Brain pericyte (primary cell): ENCODE measurements around the gene NLGN3.

Experiments used
- DNase-seq: peaks from one replicate; pipeline ENCODE4 v3.0.0-alpha.2; 2012; ENCODE audit warnings: low read depth, low spot score

NLGN3 gene

DNA sequence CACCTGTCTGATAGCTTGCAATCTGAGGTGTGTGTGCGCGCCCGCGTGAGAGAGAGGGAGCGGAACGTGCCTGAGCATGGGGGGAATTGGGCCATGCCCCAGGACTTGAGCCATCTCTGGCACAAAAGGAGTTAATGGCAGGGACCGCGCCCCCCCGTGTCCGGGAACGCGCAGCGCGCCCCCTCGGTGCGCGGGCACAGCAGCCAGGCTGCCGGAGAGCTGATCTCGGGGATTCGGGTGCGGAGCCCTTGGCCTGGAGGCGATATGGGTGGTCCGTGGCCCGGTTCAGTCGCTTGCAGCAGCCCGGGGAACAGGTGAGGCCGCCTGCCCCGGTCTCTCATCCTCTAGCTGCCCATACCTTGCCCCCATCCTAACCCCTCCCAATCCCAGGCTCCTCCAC is at the start of gene NLGN3:
Gene NLGN3 (plus strand): TSS at position 191 of the 400 bp plus-strand sequence. CDS start 2,909 bp downstream, outside the sequence.
- DNase-seq, result no peak

DNA sequence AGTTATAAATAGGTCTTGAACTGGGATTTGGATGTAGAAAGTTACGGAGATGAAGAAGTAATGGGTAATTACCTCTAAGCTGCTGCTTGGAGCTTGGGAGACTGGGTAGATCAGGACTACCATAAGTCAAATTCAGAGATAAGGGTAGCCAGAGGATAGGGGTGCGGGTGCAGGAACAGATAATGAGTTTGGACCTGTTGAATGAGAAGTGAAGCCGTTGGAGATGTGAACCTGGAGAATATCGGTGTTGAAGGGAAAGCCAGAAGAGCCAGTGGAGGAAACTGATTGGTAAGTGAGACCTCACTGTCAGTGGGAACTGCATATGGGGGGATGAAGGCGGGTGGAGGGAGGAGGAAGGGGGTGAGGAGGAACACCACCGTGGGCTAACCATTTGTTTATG is 49.6 kb upstream of the NLGN3 start:
- no peak for DNase-seq

DNA sequence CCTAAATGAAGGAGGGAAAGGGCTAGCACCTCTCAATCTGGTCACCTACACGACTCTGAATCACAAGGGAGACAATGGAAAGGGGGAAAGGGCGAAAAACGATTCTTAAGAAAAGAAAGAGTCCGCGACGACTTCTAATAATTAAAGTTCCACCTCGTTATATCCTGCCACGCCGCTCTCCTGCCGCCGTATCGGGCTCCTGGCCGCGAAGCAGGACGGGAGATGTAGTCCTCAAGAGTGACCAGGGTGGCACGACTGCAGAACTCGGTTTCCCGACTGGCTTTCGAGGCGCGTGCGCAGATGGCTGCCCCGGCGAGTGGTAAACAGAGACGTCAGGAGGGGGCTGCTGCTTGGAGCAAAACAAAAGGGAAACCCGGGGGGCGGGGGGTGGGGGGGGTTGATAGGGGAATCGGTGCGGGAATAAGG is 49.1 kb upstream of the NLGN3 start, which contains the start of gene FOXO4:
Gene FOXO4 (plus strand): TSS at position 297 of the 426 bp plus-strand sequence. CDS start 678 bp downstream, outside the sequence.
- DNase-seq, result peak; percentile 46

DNA sequence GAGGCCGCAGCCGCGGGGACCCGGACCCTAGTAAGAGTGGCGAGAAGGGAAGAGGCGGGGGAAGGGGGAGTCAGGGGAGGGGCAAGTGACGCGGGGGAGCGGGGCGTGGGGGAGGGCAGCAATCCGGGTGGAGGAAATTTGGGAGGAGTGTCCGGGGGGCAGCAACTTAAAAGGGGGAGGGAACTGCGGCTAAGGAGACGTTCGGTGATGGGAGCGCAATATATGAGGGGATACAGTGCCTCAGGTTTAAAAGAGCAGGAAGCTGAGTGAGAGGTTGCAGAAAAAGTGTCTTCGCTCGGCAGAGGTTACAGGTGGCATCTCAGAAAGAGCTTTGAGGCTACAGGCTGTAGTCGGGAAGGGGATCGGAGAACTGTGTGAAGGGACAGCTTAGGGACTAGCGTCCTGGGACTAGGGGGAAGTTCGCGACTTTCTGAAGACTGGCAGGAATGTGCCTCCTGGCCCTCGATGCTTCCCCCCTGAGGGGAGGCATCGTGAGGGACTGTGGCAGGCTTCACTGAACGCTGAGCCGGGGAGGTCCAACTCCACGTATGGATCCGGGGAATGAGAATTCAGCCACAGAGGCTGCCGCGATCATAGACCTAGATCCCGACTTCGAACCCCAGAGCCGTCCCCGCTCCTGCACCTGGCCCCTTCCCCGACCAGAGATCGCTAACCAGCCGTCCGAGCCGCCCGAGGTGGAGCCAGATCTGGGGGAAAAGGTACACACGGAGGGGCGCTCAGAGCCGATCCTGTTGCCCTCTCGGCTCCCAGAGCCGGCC is 48.5 kb upstream of the NLGN3 start:
- no peak for DNase-seq

DNA sequence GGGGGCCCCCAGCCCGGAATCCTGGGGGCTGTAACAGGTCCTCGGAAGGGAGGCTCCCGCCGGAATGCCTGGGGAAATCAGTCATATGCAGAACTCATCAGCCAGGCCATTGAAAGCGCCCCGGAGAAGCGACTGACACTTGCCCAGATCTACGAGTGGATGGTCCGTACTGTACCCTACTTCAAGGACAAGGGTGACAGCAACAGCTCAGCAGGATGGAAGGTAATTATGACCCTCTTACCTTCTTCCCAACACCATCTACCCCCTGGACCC is 47.9 kb upstream of the NLGN3 start:
- no peak for DNase-seq

DNA sequence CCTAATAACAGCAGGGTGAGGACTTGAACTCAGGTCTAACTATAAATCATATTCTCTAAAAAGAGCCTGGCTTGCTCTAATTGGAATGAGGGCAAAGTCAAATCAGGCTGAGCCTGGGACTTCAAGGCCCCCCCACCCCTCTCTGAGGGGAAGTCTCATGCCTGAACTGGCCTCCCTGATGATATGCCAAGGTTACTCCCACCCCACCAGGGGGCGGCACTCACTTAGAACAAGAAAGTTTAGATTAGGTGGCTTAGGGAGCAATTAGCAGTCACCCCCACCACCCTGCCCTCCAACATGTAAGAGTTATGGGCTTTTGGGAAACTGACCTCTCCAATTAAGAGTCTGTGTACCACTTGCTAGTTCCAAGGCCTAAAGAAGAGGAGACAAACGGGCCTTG is 46.3 kb upstream of the NLGN3 start:
- DNase-seq, result no peak

DNA sequence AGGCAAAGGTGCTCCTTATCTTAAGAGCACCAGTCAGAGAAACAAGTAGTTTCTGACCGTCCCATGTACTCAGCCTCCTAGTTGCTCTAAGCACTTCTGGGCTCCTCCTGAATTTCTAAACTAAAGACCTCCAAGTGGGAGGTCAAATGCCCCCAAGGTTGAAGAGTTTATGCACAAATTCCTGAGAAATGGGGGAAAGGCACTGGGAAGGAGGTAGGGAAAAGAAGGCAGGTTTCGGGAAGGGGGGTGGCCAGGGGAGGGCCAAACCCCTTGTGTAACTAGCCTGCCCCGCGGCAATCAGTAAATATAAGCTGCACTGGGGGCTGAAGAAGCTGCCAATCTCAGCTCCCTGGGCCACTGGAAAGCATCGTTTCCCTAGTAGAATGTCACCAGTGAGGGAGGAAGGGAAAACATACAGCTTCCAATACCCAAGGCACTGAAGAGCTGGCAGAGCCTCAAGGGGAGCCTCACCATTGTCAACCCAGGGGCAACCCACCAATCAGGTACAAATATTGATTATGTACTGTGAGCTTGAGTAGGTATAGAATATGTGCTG is 45.6 kb upstream of the NLGN3 start:
- DNase-seq, result no peak

DNA sequence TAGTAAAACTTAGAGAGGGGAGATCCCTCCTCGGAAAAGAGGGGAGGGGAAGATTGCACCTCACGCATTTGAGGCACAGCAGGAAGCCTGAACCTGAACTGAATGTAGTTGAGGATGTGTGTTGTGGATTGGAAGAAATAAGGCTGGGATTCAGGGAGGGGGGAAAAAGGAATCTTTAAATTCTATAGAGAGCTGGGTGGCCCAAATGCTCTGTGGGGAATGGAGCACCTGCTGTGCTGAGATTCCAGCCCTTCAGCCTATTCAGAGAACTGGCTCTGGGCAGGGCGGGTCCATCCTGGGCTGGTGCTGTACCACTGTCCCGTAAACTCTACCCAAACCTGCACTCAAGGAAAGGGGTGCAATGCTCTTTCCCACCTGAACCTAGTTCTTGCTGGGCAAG is 44.9 kb upstream of the NLGN3 start:
- no peak for DNase-seq

DNA sequence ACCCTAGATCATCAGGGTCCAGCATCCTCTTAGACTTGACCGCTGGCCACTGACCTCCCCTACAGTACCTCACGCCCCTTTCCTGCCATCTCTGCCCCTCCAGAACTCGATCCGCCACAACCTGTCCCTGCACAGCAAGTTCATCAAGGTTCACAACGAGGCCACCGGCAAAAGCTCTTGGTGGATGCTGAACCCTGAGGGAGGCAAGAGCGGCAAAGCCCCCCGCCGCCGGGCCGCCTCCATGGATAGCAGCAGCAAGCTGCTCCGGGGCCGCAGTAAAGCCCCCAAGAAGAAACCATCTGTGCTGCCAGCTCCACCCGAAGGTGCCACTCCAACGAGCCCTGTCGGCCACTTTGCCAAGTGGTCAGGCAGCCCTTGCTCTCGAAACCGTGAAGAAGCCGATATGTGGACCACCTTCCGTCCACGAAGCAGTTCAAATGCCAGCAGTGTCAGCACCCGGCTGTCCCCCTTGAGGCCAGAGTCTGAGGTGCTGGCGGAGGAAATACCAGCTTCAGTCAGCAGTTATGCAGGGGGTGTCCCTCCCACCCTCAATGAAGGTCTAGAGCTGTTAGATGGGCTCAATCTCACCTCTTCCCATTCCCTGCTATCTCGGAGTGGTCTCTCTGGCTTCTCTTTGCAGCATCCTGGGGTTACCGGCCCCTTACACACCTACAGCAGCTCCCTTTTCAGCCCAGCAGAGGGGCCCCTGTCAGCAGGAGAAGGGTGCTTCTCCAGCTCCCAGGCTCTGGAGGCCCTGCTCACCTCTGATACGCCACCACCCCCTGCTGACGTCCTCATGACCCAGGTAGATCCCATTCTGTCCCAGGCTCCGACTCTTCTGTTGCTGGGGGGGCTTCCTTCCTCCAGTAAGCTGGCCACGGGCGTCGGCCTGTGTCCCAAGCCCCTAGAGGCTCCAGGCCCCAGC is 43.8 kb upstream of the NLGN3 start:
- DNase-seq, result no peak

DNA sequence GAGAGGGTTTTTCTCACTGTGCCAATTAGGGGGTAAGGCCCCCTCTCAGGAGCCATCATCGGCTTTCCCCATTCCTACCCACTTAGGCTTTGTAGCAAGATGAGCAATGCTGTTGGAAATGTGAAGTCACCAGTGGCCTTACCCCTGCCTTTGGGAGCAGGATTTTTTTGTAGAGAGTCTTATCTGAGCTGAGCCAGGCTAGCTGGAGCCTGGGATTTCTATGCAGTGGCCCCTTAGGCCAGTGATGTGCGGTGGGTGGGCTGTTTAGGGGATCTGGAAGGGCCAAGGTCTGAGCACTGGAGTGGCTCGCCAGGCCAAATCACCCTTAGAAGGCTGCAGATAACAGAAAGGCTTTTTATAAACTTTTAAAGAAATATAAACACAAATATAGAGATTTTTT is 42.3 kb upstream of the NLGN3 start:
- no peak for DNase-seq

DNA sequence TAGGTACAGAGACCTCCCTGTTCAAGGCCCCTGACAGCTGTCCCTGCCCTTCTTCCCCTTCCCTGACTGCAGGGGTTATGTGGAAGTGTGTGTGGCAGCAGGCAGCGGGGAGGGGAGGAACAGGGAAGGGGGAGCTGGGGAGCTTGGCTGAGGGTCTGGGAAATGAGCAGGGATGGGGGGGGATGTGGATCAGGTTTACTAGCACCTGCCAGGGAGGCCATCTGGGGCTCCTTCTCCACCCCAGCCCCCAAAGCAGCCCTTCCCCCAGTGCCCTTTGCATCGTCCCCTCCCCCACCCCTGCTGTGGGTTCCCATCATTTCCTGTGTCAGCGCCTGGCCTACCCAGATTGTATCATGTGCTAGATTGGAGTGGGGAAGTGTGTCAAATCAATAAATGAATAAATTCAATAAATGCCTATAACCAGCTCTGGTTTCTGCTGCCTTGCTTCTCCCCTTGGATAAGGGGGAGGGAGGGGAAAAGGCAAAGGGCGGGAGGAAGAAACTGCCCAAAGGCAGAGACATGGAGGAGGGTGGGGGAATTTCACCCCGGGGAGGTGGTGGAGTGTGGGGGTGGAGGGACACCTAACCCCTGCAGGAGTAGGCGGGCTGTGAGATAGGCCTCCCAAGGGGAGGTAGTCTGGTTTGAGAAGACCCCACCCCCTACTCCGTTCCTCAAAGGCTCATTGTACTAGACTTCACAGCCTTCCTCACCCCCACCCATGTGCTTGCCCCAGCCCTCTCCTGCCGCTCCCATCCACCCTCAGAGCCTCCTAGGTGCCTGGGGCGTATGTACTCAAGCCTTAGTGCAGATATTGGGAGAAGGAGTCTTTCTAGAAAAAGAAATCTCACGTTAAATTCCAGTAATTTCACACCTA is 41.3 kb upstream of the NLGN3 start:
- DNase-seq, result no peak

DNA sequence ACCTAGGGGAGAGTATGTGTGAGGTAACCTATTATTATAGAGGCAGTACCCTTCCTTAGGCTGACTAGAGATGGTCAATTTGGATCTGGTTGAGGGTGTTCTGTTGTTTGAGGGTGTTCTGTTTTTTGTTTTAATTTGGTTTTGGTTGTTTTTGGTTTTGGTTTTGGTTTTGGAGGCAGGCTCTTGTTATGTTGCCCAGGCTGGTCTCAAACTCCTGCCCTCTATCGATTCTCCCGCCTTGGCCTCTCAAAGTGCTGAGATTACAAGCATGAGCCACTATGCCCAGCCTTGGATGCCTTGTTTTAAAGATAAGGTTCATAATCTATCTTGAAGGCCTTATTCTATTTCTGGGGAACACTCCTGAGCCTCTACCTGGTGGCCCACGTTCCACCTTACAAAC is 39.0 kb upstream of the NLGN3 start:
- no peak for DNase-seq

DNA sequence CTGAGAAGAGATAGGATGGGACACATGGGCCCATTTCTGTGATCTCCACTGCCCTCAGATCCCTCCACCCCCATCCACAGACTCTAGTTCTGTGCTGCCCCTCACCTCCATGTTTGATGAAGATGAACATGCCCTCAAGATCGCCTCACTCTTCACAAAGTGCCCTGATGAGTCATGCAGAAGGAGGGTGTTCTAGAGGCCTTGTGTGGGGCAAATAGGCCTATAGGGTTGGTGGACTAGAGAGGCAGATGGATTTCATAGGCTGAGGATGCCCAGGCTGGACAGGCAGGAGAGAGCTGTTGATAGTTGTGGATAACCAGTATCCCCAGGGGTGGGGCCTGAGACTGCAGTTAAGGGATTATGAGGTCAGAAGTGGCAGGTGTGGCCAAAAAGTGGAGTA is 38.2 kb upstream of the NLGN3 start, which contains the start of gene CXorf65:
Gene CXorf65 (minus strand): TSS at position 314 of the 400 bp plus-strand sequence. CDS start 184 bp downstream, at position 130.
- no peak for DNase-seq

DNA sequence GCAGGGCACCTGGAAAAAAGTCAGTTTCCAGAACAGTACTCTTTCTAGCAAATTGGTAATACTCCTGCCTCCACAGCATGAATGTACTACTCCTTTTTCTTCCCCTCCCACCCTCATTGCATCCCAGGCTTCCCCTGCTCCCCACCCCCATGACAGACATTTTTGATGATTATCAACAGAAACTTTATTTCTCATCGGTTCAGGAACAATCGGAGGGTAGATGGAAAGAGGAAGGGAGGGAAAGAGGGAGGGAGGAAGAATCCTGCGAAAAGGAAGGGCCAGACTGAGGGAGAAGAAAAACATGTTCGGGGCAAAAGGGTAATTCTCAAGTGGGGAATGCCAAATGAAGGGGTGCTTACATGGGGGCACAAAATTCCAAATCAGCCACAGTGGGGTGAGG is 37.4 kb upstream of the NLGN3 start:
- no peak for DNase-seq

DNA sequence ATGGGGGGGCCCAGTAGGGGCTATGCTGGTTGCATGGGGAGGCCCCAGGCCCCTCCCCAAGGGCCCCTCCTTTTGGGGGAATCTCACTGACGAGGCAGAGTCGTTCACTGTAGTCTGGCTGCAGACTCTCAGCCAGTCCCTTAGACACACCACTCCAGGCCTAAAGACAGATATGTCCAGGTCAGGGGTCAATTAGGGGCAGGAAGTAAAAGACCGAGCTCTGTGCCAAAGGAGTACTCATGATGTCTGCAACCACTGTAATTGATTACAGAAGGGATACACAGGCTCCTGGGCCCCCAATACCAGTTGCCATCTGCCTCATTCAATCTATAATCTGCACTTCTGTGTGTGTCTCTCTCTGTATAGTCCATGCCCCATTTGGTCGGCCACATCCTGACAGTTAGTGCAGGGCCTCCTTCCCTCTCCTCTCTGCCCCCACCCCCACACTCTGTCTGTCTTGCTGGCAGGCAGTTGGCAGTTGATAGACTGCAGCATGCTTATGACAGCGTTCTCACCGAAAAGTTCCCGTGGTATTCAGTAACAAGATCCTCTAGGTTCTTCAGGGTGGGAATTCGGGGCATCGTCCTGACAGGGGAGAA is 36.8 kb upstream of the NLGN3 start:
- no peak for DNase-seq

DNA sequence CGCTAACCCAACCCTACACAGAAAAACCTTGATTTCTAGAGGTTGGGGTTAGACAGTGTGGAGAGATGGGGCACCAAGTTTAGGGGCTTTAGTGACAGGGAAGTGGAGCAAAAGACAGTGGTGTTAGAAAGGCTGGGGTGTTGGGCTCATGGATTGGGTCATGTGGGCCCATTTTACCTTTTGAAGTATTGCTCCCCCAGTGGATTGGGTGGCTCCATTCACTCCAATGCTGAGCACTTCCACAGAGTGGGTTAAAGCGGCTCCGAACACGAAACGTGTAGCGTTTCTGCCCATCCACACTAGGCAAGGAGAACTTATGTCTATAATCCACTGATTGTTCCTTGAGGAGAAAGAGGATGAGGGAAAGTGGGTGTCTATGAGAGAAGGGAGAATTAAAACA is 35.6 kb upstream of the NLGN3 start:
- no peak for DNase-seq

DNA sequence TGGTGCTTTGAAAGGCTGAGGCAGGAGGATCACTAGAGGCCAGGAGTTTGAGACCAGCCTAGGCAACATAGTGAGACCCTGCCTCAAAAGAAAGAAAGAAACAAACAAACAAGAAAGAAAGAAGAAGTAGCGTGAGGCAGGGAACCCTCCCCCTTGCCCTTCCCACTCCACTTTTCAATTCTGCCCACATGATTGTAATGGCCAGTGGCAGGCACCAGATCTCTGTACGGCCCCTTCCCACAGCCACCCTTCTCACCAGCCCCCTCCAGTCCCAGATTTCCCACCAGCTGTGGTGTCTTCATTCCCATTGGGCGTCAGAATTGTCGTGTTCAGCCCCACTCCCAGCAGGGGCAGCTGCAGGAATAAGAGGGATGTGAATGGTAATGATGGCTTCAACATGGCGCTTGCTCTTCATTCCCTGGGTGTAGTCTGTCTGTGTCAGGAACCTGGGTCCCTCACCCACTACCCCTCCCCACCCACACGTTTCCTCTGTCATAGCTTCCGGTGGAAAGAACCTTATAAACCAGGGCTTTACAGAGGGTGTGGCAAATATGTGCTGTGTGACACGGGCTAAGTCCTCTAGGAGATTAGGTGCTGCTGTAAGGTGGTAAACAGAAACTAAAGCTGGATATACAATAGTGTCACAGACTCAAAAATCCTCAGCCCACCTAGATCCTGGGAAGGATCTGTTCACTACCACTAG is 33.3 kb upstream of the NLGN3 start, which contains the start of gene IL2RG:
Gene IL2RG (minus strand): TSS at position 437 of the 703 bp plus-strand sequence. CDS start 38 bp downstream, at position 399.
- DNase-seq, result no peak

DNA sequence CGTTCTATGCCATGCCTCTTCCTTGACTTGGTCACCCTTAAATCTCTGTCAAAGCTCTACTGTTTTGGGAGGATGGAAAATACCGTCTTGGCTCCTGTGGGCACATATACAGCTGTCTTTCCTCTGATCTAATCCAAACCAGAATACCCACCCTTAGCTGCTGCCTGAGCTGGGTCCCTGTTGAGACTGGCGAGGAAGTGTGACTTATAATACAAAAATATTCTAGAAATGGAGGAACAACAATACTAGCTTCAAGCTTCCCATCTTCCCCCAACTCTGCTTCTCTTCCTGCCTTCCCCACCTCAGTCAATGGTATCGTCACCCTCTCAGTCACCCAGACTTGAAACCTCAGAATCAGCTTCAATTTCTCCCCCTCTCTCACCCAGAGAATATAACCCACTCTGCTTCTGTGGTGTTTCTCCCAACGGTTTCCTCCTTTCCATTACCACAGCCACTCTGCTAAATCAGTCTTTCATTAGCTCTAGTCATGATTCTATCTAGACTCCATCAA is 32.7 kb upstream of the NLGN3 start:
- DNase-seq, result no peak

DNA sequence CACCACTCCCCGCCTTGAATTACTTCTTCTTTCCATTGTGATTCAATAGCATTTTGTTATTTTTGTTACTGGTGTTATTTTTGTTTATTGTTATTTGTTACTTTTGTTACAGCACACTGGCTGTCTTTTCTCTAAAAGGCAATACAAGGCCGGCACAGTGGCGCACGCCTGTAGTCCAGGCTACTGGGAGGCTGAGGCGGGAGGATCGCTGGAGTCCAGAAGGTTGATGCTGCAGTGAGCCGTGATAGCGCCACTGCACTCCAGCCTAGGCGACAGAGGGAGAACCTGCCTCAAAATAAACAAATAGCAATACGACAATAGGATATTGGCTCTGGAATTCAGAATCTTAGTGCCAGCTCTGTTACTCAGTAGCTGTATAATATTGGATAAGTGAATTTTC is 27.3 kb upstream of the NLGN3 start:
- DNase-seq, result no peak
